Measurements from ENCODE around the gene AKAP9.
"Not testable (repeated sequence)": the region's sequence is repeated elsewhere in the genome, so short reads cannot be mapped to it uniquely, and the experiment has no call there.

Gene AKAP9

DNA sequence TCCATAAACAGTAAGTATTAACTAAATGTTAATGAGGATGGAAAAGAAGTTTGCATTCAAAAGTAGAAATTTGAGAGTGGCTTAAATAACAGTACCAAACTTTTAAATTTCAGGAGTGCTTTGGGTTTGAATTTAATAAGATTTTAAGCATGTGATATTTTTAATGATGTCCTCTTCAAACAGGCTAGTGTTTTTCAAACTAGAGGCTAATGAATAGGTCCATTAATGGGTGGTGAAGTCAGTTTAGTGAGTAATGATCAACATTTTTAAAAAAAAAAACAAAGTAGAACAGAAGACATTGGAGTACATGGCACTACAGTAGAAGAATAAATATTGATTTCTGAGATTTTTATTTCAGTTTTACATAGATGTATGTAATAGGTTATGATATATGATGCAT, 72.9 kb downstream of the AKAP9 start:
- no peak for DNase-seq

DNA sequence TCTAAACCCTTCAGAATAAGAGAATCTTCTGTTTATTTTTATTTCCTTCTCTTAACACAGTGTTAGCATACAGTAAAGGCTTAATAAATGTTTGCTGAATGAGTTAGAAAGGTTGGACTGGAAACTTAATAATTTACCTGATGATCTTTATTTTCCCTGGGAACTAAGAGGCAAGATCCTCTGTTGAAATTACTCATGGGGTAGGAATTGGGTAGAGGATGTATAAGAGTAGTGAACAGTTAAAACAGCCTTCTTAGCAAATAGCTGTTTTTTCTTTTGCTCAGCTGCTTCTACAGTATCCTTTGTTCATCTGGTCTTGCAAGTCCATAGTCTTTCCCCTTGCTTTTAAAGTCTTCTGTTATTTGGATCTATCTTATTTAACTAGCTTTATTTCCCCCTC, 80.0 kb downstream of the AKAP9 start:
- no peak for DNase-seq

DNA sequence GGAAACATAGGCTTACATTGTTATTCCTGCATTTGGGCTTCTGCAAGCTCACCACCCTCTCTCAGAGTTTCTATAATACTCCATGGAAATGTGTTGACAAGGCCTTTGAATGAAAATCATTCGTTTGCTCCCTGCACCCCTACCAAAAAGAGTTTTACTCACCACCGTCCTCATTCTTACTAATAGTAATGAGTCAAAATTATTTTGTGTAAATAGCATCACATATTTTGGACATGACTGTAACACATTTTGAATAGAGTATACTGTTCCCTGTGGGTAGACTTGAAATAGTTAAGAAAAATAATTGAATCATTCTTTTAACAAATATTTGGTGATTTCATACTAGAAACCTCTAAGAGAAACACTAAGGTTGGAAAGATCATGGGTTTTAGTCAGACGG, 84.6 kb downstream of the AKAP9 start:
- no peak for DNase-seq

DNA sequence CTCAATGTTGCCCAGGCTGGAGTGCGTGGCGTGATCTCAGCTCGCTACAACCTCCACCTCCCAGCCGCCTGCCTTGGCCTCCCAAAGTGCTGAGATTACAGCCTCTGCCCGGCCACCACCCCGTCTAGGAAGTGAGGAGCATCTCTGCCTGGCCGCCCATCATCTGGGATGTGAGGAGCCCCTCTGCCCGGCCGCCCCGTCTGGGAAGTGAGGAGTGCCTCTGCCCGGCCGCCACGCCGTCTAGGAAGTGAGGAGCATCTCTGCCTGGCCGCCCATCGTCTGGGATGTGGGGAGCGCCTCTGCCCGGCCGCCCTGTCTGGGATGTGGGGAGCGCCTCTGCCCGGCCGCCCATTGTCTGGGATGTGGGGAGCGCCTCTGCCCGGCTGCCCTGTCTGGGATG, 86.0 kb downstream of the AKAP9 start:
- not testable (repeated sequence) for DNase-seq

DNA sequence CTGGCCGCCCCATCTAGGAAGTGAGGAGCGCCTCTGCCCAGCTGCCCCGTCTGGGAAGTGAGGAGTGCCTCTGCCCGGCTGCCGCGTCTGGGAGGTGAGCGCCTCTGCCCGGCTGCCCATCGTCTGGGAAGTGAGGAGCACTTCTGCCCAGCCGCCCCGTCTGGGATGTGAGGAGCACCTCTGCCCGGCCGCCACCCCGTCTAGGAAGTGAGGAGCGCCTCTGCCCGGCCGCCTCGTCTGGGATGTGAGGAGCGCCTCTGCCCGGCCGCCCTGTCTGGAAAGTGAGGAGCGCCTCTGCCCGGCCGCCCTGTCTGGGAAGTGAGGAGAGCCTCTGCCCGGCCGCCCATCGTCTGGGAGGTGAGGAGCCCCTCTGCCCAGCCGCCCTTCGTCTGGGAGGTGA, 86.5 kb downstream of the AKAP9 start:
- DNase-seq, result not testable (repeated sequence)

DNA sequence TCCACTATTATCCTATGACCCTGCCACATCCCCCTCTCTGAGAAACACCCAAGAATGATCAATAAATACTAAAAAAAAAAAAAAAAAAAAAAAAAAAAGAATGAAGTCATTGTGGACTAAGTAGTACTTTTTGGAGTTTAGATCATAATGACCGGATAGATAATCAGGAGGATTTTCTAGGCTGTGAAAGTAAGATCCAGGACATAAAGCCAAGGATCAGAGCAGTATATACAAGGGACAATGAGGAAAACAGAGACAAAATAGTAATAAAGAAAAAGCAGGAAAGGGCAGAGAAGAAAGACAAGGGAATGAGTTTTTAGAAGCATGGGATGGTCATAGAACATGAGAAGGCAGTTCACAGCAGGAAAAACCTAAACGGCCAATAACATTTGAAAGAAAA, 87.6 kb downstream of the AKAP9 start:
- no peak for DNase-seq

DNA sequence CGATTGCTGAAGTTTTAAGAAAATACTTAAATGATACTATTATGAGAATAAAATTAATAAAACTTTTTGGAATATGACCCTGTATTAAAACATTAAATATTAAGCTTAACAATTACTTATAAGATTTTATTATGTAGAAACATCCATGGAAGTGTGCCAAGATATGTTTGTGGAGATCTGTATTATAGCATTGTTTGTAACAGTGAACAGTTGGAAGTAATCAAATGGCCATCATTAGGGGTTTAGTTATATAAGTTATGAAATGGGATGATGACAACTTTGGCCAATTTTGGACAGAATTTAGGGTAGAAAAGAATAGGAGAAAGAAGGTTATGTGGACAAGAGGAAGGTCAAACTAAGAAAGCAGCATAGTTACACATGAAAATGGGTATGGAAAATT, 88.0 kb downstream of the AKAP9 start:
- DNase-seq, result no peak

DNA sequence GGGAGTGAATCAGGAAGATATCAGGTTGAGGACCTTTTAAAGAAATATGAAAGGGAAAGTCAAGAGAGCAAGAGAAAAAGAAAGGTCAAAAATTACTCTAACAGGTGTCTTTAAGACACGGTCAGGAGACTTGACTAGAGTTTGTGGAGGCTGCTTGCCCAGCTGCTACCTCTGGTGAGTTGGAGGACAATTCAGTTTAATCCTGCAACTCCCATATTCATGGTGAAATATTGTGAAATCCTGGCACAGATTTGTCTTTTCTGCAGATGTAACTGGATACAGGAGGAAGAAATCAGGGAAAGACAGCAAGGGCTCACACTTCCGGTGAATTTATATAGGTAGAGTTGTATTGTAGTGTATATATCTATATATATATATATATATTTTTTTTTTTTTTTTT, 93.5 kb downstream of the AKAP9 start:
- no peak for DNase-seq

DNA sequence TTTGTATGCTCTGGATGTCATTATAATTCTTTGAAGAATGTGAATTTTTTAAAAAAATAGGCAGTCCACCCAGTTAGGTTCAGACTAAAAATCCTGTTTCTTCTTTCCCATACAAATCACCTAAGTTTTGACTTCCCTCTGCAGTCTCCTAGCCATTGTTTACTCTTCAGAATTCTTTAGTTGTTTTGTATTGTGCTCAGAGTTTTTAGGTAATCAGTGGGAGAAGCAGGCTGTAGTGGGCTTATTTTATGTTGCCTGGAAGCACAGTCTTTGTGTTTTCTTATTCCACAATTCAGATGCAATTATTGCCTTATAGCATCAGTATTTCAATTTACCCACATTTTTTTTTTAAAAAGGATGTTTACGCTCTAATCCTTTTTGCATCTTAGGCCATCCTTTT, 94.9 kb downstream of the AKAP9 start:
- DNase-seq, result no peak

DNA sequence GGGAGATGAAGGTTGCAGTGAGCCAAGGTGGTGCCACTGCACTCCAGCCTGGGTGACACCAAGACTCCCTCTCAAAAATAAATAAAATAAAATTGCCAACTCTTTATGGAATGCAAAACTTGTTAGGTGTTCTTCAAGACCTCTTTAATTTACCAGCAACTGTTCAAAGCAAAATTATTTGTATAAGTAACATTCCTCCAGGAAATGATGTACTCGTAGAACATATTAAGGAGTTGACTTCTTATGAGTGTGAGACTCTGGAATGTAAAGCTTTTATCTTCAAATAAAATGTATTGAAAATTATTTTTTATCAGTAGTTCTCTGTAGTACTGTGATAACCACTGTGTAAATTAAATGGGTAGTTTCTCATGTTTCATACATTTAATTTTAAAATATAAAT, 99.2 kb downstream of the AKAP9 start:
- no peak for DNase-seq

DNA sequence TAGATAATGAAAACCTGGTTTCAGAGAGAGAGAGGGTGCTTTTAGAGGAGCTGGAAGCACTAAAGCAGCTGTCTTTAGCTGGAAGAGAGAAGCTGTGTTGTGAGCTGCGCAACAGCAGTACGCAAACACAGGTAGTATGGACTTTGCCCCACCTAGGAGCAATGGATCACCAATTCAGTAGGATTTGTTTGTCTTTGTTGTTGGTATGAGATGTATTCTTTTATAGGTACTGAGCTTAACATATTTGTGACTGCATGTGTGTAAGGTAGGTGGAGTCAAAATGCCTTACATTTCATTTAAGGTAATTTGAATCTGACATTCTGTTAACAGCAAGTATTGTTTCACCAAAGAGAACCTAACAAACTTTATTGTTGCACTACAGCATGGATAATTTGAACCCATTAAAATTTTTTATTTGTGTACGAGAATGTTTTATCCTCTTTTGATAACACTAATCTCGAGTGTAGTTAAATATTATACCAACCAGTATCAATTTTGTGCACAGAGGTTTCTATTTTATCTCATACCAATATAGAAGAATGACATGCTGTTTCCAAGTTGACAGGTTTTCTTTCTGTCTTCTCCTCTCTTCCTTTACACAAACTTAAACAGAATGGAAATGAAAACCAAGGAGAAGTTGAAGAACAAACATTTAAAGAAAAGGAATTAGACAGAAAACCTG, 101.5 kb downstream of the AKAP9 start:
- DNase-seq, result no peak

DNA sequence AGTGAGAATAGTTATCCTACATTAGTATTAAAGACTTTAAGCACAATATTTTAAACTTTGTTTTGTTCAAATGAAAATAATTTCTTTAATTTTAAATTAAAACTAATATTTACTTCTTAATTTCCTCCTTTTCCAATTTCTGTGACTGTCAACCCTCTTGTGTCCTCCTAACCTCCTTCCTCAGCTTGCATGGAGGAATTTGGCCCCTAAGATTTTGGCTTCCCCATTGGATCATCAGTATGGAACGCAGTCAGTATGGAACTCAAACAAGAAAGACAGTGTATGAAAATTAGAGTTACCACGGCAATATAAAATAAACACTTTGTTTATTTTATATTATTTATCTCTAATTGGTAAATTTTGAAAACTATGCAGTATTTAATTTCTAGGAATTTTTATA, 102.4 kb downstream of the AKAP9 start:
- DNase-seq, result no peak

DNA sequence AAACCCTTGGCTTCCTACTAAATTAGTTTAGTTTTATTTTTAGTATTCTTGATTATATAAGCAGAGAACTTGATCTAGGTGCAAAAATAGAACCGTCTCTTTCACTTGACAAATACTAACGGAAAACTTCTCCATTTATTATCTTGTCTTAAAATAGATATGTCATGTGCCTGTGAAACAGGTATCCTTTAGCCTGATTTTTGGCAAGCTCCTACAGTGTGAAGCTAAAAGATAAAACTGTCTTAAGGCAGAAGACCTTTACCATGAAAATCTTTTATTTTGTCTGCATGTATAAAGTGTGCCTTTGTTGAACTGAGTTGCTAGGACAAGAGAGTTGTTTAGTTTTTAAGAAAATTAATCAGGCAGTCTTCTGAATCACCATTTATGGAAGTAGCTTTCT, 103.0 kb downstream of the AKAP9 start:
- no peak for DNase-seq

DNA sequence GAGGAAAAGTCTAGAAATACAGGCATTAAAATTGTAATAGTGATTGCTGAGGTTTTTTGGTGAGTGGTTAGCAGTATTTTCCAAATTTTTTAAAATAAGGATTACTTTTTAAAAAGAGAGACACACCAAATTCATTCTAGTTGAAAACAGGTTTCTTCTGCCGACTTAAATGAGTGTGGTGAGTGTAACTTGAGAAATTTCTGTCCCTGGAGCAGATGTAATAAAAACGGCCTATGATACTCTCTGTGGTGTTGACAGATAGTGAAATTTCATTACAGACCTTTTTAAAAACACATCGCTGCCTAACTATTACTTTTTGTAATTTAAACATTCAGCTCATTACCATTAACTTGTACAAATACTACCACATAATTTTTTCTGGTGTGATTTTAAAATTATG, 103.5 kb downstream of the AKAP9 start:
- no peak for DNase-seq

DNA sequence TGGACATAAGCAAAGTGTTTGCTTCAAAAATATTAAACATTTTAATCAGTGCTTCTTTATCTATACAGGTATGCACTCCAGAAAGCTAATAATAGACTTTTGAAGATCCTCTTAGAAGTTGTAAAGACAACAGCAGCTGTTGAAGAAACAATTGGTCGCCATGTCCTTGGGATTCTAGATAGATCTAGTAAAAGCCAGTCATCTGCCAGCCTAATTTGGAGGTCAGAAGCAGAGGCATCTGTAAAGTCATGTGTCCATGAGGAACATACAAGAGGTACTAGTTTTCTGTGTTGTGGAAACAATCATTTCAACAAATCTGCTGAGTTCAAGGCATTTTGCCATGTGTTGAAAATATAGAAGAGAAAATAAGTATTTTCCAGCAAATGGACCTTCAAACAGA, 104.3 kb downstream of the AKAP9 start:
- no peak for DNase-seq

DNA sequence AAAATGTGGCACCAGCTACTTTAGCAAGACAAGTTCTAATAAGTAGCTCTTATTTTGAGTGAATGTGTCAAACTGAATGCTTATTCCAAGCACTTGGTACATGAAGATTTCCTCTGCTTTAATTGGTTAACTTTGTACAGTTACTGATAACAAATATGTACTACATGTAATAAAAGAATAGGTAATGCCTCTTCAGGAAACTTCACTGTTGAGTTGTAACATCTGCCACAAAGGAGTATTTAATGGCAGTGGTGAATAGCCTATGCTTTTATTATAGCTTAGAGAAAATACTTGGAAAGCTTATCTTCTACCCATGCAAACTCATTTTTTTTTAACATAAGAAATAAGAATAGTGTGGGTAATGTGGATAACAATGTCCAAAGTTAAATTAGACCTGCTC, 111.0 kb downstream of the AKAP9 start:
- no peak for DNase-seq

DNA sequence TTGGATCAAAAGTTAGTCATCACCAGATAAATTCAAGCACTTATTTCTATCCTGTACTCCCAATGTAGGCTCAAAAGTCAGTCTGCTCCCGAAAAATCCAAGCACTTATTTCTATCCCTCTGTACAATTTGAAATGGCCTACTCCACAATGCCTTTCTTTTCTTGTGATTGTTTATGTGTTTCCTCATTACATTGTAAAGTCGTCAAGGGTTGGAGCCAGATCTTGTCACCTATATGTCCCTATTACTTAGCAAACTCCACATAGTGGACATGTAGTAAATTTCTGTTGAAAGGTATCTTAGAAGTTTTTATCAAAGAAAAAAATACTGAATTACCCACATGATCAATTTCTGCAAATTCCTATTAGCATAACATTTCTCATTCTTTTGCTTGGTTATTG, 111.5 kb downstream of the AKAP9 start:
- no peak for DNase-seq

DNA sequence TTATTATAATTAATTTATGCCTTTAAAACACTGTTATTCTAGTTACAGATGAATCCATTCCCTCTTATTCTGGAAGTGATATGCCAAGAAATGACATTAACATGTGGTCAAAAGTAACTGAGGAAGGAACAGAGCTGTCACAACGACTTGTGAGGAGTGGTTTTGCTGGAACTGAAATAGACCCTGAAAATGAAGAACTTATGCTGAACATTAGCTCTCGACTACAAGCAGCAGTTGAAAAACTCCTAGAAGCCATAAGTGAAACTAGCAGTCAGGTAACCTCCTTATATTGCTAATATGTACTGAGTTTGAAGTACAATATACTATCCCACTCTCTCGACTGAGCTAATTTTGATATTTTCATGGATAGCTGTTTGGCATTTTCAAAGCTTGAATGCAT, 112.0 kb downstream of the AKAP9 start:
- DNase-seq, result no peak

DNA sequence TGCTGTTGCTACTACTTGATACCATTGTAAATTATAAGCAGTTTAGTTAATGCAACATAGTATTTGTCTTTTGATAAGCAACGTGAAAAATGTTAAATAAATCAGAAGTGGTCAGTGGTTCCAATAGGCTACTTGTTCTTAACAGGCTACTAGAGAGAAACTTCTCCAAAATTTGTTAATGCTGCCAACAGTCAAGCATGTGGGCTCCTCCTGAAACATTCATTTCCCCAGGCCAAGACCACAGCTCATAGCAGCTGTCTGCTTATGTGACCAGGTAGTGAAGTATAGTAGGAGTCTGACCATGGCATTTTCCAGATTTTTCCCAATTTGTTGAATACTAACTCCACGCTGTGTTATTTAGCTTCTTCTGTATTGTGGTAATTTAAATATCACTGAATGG, 112.7 kb downstream of the AKAP9 start:
- DNase-seq, result no peak

DNA sequence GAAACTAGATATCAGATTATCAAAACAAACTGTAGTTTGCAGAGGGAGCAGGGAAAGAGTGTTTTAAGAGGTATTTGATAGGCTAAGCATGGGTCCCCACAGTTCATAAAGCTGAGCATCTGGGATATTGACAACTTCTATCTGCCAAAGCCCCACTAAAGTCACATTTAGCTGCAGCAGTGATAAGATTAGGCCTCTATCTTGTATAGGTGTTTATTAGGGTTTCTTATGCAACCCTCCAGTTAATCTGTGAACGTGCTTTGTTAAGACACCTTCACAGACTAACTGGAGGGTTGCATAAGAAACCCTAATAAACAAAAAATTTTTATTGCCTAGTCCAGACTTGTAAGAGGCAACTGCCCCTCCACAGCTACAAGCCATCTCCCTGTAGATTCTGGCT, 115.6 kb downstream of the AKAP9 start:
- DNase-seq, result no peak

DNA sequence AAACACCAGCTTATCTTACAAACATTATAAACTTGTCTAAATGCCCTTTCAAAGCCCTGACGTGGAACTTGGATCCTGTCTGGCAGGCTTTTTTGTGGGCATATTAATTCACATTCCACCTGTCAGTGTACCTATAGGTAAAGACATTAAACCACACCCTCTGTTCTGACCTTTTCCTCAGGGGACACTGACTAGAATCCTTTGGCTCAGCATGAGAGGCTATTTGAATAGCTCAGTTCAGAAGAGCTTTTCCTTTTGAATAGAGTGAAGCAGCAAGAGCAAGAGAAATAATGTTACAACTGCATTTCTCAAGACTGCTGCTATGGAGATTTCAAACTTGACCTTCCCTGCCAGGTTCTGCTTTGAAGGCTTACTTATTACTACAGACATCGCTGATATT, 116.7 kb downstream of the AKAP9 start:
- DNase-seq, result peak; percentile 17 to 75 (median 67)

DNA sequence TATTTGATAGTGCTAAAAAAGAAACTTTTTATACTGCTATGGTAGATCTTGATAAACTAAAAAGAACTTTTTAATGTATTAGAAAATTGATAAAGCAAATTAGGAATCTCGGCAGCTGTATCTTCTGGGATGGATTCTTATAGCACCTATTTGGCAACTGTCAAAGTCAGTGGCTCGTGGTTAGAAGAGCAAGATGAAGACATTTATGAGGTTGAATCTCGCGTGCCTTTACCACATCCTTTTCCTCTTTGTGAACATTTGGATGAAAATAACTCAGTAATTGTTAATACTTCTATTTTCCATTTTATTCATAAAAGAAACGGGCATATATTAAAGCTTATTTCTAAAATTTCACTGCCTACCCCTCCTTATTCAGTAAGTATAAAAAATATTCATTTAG, 117.4 kb downstream of the AKAP9 start:
- no peak for DNase-seq

DNA sequence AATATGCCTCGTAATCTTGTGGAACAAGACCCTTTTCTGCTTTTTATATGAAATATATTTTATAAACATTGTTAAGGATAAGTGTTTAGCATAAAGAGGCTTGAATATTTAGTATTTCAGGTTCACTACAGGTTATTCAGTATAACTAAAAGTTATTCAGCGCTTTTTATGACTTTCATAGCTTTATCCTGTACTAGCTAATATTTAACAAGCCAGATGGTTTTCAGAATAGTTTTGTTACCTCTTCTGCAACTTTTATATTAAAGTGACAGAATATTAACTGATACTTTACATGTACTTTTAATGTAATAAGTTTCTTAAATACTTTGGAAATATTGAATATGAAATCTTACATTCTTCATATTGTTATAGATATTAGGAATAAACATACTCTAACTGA, 118.2 kb downstream of the AKAP9 start:
- DNase-seq, result no peak

DNA sequence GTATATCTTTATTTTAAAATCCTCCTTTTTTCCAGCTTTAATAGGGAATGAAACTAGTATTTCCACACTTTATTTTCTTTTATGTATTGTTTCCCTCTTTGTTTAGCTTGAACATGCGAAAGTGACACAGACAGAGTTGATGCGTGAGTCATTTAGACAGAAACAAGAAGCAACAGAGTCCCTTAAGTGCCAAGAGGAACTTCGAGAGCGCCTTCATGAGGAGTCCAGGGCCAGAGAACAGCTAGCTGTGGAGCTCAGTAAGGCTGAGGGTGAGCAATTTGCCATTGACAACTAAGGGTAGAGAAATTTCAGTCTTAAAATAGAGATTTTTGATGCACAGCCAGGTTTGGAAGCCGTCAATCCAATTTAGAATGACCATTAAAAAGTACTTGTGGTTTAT, 120.5 kb downstream of the AKAP9 start:
- DNase-seq, result no peak

DNA sequence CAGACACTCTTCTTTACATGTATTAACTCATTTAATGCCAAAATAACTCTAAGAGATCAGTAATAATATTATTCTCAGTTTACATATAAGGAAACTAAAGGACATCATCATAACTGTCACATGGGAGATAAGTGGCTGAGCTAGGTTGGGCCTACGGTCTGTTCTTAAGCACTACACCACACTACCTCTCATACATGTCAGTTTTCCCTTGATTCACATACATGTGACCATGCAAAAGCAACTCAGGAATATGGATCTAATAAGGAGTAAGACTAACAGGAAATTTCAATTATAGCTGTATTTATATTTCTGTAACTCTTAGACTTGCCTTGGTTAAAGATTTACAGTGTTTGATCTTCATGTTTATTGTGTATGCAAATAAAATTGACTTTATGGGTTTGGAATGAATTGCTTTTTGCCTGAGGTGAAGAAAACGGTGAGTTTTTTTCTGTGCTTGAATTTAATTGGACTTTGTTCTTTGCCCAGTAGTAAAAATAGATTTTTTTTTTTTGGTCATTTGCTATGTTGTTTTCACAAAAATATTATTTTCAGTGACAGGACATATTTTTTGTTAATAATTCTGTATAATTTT, 123.9 kb downstream of the AKAP9 start:
- no peak for DNase-seq
